ENCODE results near the gene STARD3. TPM values are rescaled to one million over a fixed set of nuclear protein-coding genes. Genes with fewer than 3 reads are reported as not detected.

The STARD3 gene
- total and polyA plus RNA-seq, 12 donors = 14.2 to 46.1 (median 19.9) TPM

- Histone ChIP-seq H3K27ac (no peak overlapping the region), H3K9me3 (no peaks in the 10 kb centered on the region), H3K27me3 (peaks cover 20 to 100% (median 100%) of the 10 kb centered on the region in 7 donors), H3K4me3 (no peak overlapping the region), H3K36me3 (no peaks in the 10 kb centered on the region), H3K4me1 (peaks cover 4 to 43% (median 27%) of the 10 kb centered on the region in 9 donors)
- 4% methylated on average over 28 of the region's 28 CpGs for WGBS, 2 donors
- intact Hi-C loops (cut with DNase I) = loop anchor here in 1 of 10 donors (10.0 kb wide), 1 partner anchor 1755 kb away; the partner anchor contains the start of gene KRT33A
- DNase-seq = no peak
- TF ChIP-seq CTCF (IDR thresholded peaks at IDR 0.05) = no peak
- no peak for ATAC-seq
Observed at GRCh38 chr17:39599665-39600231, 37.2 kb upstream of the STARD3 start.

- Histone ChIP-seq H3K9me3 (no peaks in the 10 kb centered on the region), H3K4me3 (no peak overlapping the region), H3K36me3 (no peaks in the 10 kb centered on the region), H3K4me1 (peaks cover 10 to 50% (median 34%) of the 10 kb centered on the region in 9 donors), H3K27ac (no peak overlapping the region), H3K27me3 (peaks cover 27 to 100% (median 100%) of the 10 kb centered on the region in 7 donors)
- ATAC-seq (no peak), DNase-seq (no peak)
- TF ChIP-seq CTCF (IDR thresholded peaks at IDR 0.05) = no peak
- intact Hi-C loops (cut with DNase I) = no loop called here
- 4 to 5% methylated on average over 13 of the region's 13 CpGs for WGBS, 2 donors
Observed at GRCh38 chr17:39600288-39600996, 36.5 kb upstream of the STARD3 start.

GRCh38 chr17:39600997-39601597 lies 35.8 kb upstream of the STARD3 start:
- Histone ChIP-seq H3K9me3 (no peaks in the 10 kb centered on the region), H3K27ac (no peak overlapping the region), H3K36me3 (no peaks in the 10 kb centered on the region), H3K27me3 (peaks cover 34 to 100% (median 100%) of the 10 kb centered on the region in 7 donors), H3K4me3 (no peak overlapping the region), H3K4me1 (peaks cover 16 to 56% (median 39%) of the 10 kb centered on the region in 9 donors)
- ATAC-seq = no peak
- no peak for DNase-seq
- no peak for TF ChIP-seq CTCF (IDR thresholded peaks at IDR 0.05)
- intact Hi-C loops (cut with DNase I) = no loop called here
- WGBS, 2 donors = 3 to 7% methylated on average over 21 of the region's 21 CpGs

- Histone ChIP-seq H3K27me3 (peaks cover 42 to 100% (median 100%) of the 10 kb centered on the region in 7 donors), H3K4me1 (peaks cover 23 to 62% (median 47%) of the 10 kb centered on the region in 9 donors), H3K4me3 (no peak overlapping the region), H3K9me3 (no peaks in the 10 kb centered on the region), H3K36me3 (no peaks in the 10 kb centered on the region), H3K27ac (no peak overlapping the region)
- DNase-seq = no peak
- WGBS, 2 donors = 27 to 31% methylated on average over 12 of the region's 12 CpGs
- no peak for TF ChIP-seq CTCF (IDR thresholded peaks at IDR 0.05)
- intact Hi-C loops (cut with DNase I) = no loop called here
- no peak for ATAC-seq
Observed at GRCh38 chr17:39601758-39602532, 35.0 kb upstream of the STARD3 start.

Measured in heart right ventricle (tissue), 16 donors.